PFSK-1 (cell line): ENCODE results near the gene SCRT2.

Source experiments
- FOXP2 ChIP-seq: optimal IDR thresholded peaks from 2 replicates; pipeline ENCODE3; 2011; ENCODE audit warnings: borderline replicate concordance, control low read depth, inconsistent platforms; ENCODE audit not compliant: insufficient read depth; ENCODE audit errors: extremely low read length, extremely low read depth
- POLR2AphosphoS5 ChIP-seq: IDR thresholded peaks from 2 replicates; pipeline ENCODE4 v1.6.1; 2012; ENCODE audit warnings: low read depth, mild to moderate bottlenecking, control low read depth, low read length, moderate library complexity
- SIN3A ChIP-seq: IDR thresholded peaks from 2 replicates; pipeline ENCODE4 v1.6.1; 2012; ENCODE audit warnings: mild to moderate bottlenecking, low read length, moderate library complexity, borderline replicate concordance; ENCODE audit not compliant: insufficient read depth
- TAF1 ChIP-seq: IDR thresholded peaks from 2 replicates; pipeline ENCODE4 v1.6.1; 2012; ENCODE audit warnings: low read length, control low read depth, borderline replicate concordance; ENCODE audit not compliant: insufficient read depth
- TF ChIP-seq, protein P1 (sequence below), 2 experiments: IDR thresholded peaks; 2 replicates each; pipeline versions ENCODE4 v1.6.1 to v1.8.0; 2011 to 2012; ENCODE audit warnings: low read depth in 2 of 2, low read length in 2 of 2, control low read depth in 1 of 2, inconsistent platforms in 1 of 2, mild to moderate bottlenecking in 1 of 2, moderate library complexity in 1 of 2; ENCODE audit not compliant: insufficient read depth in 1 of 2

Gene SCRT2

DNA sequence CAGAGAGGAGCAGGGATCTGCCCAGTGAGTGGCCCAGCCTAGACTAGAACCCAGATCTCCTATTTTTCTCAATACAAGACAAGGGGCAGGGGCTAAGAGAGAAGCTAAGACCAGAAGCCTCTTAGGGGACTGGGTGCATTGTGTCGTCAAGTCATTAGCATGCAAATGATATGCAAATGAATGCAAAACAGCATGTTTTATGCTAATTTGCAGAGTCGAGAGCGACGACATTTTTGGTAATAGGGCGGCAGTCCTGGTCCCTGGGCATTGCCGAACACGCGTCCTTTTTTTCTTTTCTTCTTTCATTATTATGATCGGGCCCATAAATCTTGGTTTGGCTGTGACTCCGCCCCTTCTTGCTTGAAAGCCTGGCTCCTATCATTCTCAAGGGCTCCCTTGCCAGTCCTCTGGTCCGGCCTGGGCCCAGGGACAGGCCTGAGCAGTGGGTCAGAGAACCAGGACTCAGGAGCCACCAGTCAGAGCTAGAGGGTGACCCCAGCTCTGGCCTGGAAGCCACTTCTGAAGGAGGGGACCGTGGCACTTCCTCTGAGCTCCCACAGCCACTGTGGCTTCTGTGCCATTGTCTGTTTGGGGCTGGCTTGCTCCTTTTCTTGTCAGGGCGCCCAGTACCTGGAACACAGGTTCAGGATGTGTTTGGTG is 32.0 kb upstream of the SCRT2 start:
- TF ChIP-seq SIN3A (no peak), FOXP2 (no peak), POLR2AphosphoS5 (no peak), TAF1 (no peak)
- TF ChIP-seq, protein P1, sequence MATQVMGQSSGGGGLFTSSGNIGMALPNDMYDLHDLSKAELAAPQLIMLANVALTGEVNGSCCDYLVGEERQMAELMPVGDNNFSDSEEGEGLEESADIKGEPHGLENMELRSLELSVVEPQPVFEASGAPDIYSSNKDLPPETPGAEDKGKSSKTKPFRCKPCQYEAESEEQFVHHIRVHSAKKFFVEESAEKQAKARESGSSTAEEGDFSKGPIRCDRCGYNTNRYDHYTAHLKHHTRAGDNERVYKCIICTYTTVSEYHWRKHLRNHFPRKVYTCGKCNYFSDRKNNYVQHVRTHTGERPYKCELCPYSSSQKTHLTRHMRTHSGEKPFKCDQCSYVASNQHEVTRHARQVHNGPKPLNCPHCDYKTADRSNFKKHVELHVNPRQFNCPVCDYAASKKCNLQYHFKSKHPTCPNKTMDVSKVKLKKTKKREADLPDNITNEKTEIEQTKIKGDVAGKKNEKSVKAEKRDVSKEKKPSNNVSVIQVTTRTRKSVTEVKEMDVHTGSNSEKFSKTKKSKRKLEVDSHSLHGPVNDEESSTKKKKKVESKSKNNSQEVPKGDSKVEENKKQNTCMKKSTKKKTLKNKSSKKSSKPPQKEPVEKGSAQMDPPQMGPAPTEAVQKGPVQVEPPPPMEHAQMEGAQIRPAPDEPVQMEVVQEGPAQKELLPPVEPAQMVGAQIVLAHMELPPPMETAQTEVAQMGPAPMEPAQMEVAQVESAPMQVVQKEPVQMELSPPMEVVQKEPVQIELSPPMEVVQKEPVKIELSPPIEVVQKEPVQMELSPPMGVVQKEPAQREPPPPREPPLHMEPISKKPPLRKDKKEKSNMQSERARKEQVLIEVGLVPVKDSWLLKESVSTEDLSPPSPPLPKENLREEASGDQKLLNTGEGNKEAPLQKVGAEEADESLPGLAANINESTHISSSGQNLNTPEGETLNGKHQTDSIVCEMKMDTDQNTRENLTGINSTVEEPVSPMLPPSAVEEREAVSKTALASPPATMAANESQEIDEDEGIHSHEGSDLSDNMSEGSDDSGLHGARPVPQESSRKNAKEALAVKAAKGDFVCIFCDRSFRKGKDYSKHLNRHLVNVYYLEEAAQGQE (IDR thresholded peaks at IDR 0.05; ENCODE audit: insufficient read depth in 1 of 2, low read depth in 2 of 2, low read length in 2 of 2): no peak

DNA sequence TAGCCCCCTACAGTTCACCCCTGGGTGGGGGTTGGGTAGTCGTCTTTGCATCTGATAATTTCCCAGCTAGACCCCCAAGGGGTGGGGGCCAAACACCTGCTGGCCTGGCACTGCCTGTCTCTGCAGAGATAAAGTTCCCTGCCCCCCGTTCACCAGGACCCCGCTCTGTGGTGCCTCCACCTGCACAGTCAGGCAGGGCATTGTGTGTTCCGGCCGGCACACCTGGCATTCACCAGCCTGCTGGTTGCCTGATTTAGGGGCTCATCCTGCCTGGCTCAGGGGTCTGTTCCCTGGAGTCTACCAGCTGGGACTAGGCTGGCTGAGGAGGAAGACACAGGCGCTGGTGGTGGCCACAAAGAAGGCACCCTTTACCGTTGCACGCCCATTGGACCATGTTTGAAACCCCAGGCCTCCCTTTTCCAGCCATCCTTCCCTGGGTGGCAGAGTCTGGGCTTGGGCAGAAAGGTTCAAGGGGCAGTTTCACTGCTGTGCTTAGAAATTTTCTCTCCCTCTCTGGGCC is 30.8 kb upstream of the SCRT2 start:
- TF ChIP-seq POLR2AphosphoS5 (no peak), FOXP2 (no peak), SIN3A (no peak)
- TF ChIP-seq, protein P1 (IDR thresholded peaks at IDR 0.05; ENCODE audit: insufficient read depth in 1 of 2, low read depth in 2 of 2, low read length in 2 of 2): no peak

DNA sequence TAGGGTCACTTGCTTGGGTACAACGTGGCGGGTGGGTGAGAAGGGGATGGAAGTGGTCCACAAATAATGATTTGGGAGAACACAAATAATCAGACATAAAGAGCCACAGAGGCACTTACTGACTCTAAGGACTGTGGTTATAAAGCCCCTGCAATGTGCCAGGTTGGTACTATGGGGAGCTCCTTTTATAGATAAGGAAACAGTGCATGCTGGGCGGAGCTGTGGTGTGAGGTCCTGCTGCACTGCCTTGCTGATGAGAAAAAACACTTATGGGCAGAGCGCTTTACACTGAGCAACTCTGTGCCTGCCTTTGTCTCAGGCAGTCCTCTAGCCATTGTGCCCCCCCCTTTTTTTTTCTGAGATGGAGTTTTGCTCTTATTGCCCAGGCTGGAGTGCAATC is 29.1 kb upstream of the SCRT2 start:
- TF ChIP-seq SIN3A (no peak), POLR2AphosphoS5 (no peak), FOXP2 (no peak), TAF1 (no peak)
- TF ChIP-seq, protein P1 (IDR thresholded peaks at IDR 0.05; ENCODE audit: insufficient read depth in 1 of 2, low read depth in 2 of 2, low read length in 2 of 2): no peak

DNA sequence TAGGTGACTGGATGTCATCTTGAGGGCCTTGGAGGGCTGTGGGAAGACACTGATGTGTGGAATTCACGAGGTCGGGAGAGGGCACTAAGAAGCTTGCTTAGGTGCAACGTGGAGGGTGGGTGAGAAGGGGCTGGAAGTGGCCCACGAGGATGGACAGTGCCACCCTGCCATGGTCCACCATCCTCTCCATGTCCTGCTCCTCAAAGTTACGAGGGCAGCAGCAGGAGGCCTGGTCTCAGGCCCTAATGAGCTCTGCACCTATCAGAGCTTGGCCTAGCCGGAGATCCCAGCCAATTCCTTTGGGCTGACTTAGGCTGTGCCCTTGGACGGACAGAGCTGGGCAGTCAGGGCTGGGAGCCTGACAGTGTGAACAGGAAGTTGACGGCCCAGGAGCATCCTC is 27.8 kb upstream of the SCRT2 start:
- TF ChIP-seq SIN3A (no peak), TAF1 (no peak), FOXP2 (no peak)
- TF ChIP-seq, protein P1 (IDR thresholded peaks at IDR 0.05; ENCODE audit: insufficient read depth in 1 of 2, low read depth in 2 of 2, low read length in 2 of 2): no peak
